Osteocyte (in vitro differentiated cells): ENCODE results near the gene RREB1. TPM values are rescaled to one million over a fixed set of nuclear protein-coding genes. Genes with fewer than 3 reads are reported as not detected.
A peak's percentile ranks its signal among the peaks of the same experiment; 100 is the strongest.

Source experiments
- DNase-seq: peaks from one replicate; pipeline ENCODE4 v3.0.0; 2021; ENCODE audit warnings: mixed read lengths; ENCODE audit not compliant: unreplicated experiment; ENCODE audit errors: extremely low spot score
- H3K27ac Mint-ChIP-seq: one replicate; pipeline ENCODE4 v1.8.0; 2021; ENCODE audit warnings: mild to moderate bottlenecking, mixed read lengths; ENCODE audit not compliant: unreplicated experiment
- H3K27me3 Mint-ChIP-seq: one replicate; pipeline ENCODE4 v1.8.0; 2021; ENCODE audit warnings: mixed read lengths; ENCODE audit not compliant: unreplicated experiment
- H3K36me3 Mint-ChIP-seq: one replicate; pipeline ENCODE4 v1.8.0; 2021; ENCODE audit warnings: mixed read lengths; ENCODE audit not compliant: unreplicated experiment
- H3K4me1 Mint-ChIP-seq: one replicate; pipeline ENCODE4 v1.8.0; 2021; ENCODE audit warnings: mixed read lengths; ENCODE audit not compliant: unreplicated experiment
- H3K4me3 Mint-ChIP-seq: one replicate; pipeline ENCODE4 v1.8.0; 2021; ENCODE audit warnings: mild to moderate bottlenecking, moderate library complexity, mixed read lengths; ENCODE audit not compliant: unreplicated experiment
- H3K9me3 Mint-ChIP-seq: one replicate; pipeline ENCODE4 v1.8.0; 2021; ENCODE audit warnings: mixed read lengths; ENCODE audit not compliant: unreplicated experiment
- CTCF ChIP-seq: fragments of 200-600 bp; sonication (generic); IDR thresholded peaks from 2 replicates; pipeline ENCODE4 v1.5.0; 2021; ENCODE audit warnings: antibody characterized with exemption, mild to moderate bottlenecking, moderate library complexity
- total RNA-seq: library from RNA; stranded (reverse); gene quantifications from 2 replicates; pipeline ENCODE4 v1.2.1, GENCODE V29; 2021

The RREB1 gene
- total RNA-seq, 1 donor from 2014 or later, result 29.9 TPM

GRCh38 chr6:7157752-7158616, 50.2 kb downstream of the RREB1 start:
- peak; percentile 48 for DNase-seq
- H3K27ac Mint-ChIP-seq, result peak overlapping the region; percentile 69
- no peak for TF ChIP-seq CTCF
- no peak overlapping the region for H3K4me3 Mint-ChIP-seq
- H3K36me3 Mint-ChIP-seq, result no peaks in the 10 kb centered on the region
- H3K4me1 Mint-ChIP-seq, result peaks cover 46% of the 10 kb centered on the region
- no peaks in the 10 kb centered on the region for H3K27me3 Mint-ChIP-seq
- H3K9me3 Mint-ChIP-seq, result no peaks in the 10 kb centered on the region

GRCh38 chr6:7159790-7160525, 52.2 kb downstream of the RREB1 start:
- peaks cover 57% of the 10 kb centered on the region for H3K4me1 Mint-ChIP-seq
- no peak for TF ChIP-seq CTCF
- H3K27ac Mint-ChIP-seq, result no peak overlapping the region
- peaks cover 3% of the 10 kb centered on the region for H3K36me3 Mint-ChIP-seq
- no peaks in the 10 kb centered on the region for H3K9me3 Mint-ChIP-seq
- DNase-seq, result no peak
- H3K4me3 Mint-ChIP-seq, result no peak overlapping the region
- no peaks in the 10 kb centered on the region for H3K27me3 Mint-ChIP-seq

DNA sequence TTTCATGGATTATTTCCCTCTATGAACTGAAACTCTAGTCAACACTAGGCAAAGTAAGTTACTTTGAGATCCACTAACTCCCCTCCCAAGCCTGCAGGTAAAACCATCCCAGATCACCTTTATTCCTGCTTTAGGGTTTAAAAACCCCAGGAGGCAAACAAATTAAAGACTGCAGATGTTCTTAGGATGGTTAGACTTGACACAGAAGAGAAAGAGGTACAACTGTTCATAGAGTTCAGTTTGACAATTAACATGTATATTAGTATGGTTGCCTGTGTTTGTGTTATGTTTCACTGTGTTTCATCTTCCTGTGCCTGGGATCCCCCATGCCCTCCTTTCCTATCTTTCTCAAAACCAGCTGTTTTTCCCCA, 53.5 kb downstream of the RREB1 start:
- H3K4me1 Mint-ChIP-seq, result peaks cover 62% of the 10 kb centered on the region
- peaks cover 3% of the 10 kb centered on the region for H3K36me3 Mint-ChIP-seq
- H3K4me3 Mint-ChIP-seq, result no peak overlapping the region
- no peak for TF ChIP-seq CTCF
- no peak for DNase-seq
- no peaks in the 10 kb centered on the region for H3K9me3 Mint-ChIP-seq
- no peaks in the 10 kb centered on the region for H3K27me3 Mint-ChIP-seq
- no peak overlapping the region for H3K27ac Mint-ChIP-seq

- no peak for DNase-seq
- no peak for TF ChIP-seq CTCF
- Mint-ChIP-seq H3K27ac (no peak overlapping the region), H3K4me1 (peaks cover 62% of the 10 kb centered on the region), H3K27me3 (no peaks in the 10 kb centered on the region), H3K9me3 (no peaks in the 10 kb centered on the region), H3K4me3 (no peak overlapping the region), H3K36me3 (peaks cover 3% of the 10 kb centered on the region)
Observed at GRCh38 chr6:7161845-7162244, 54.1 kb downstream of the RREB1 start.

DNA sequence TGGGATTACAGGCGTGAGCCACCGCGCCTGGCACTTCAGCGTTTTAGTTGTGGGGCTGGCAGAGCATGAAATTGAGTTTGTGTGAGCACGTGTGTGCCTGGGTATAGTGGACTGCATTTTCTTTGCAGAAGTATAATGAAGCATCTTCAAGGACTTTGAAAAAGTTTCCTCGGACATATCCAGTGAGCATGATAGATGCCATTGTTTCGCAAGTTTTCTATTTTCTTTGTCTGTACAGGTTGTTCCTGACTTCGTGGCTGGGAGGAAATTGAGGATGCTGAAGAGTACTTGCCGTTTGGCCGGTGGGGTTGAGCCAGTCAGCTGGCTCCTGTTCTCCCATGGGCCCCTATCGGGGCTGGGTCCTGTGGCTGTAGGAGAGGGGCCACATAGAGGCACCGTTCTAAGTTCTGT, 55.9 kb downstream of the RREB1 start:
- DNase-seq, result no peak
- no peak for TF ChIP-seq CTCF
- no peak overlapping the region for H3K4me3 Mint-ChIP-seq
- peaks cover 52% of the 10 kb centered on the region for H3K4me1 Mint-ChIP-seq
- H3K9me3 Mint-ChIP-seq, result no peaks in the 10 kb centered on the region
- no peak overlapping the region for H3K27ac Mint-ChIP-seq
- H3K36me3 Mint-ChIP-seq, result peaks cover 3% of the 10 kb centered on the region
- no peaks in the 10 kb centered on the region for H3K27me3 Mint-ChIP-seq
